Left kidney (tissue), 2 donors: ENCODE results near the gene OGFOD1. TPM values are rescaled to one million over a fixed set of nuclear protein-coding genes. Genes with fewer than 3 reads are reported as not detected.

Experiments used
- DNase-seq: peaks from one replicate; pipeline ENCODE4 v3.0.0-alpha.2; 2013
- polyA plus RNA-seq: library from polyadenylated mRNA; unstranded; fragments of 120-200 nt; gene quantifications from one replicate; pipeline ENCODE4 v1.2.1, GENCODE V29; 2013; ENCODE audit not compliant: insufficient read length

Gene OGFOD1
- polyA plus RNA-seq, 1 donor: 42.2 TPM

DNA sequence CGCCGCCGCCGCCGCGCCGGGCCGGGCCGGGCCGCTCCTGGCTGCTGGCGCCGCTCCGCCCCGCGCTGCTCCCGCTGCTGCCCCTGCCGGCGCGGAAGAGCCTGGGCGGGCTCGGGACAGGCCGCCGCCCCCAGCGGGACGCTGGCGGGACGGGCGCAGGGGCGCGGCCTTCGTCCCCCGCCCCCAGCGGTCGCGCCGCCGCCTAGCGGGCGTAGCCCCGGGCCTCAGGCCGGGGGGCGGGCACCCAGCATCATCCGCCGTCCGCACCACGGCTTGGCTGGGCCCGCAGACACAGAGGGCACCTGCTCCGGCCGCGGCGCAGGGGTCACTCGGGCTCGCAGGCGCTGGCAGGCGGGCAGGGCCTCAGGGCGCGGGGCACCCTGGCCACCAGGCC, 25.9 kb upstream of the OGFOD1 start, which contains the start of gene AMFR:
TSS of gene AMFR (minus strand) at position 107 of the 394 bp plus-strand sequence. CDS start 218 bp downstream, outside the sequence.
- peak; percentile 62 for DNase-seq

DNA sequence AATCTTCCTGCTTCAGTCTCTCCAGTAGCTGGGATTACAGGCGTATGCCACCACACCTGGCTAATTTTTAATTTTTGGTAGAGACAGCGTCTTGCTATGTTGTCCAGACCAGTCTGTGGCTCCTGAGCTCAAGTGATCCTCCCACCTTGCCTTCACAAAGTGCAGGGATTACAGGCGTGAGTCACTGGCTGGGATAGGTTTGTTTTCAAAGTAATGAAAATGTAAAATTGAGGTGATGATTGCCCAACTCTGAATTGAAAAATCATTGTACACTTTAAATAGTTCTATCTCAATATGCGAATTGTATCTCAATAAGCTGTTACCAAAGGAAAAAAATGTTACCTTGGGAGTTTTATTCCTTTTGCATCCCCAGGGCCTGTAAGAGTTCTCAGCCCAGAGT, 24.8 kb upstream of the OGFOD1 start:
- DNase-seq: no peak

DNA sequence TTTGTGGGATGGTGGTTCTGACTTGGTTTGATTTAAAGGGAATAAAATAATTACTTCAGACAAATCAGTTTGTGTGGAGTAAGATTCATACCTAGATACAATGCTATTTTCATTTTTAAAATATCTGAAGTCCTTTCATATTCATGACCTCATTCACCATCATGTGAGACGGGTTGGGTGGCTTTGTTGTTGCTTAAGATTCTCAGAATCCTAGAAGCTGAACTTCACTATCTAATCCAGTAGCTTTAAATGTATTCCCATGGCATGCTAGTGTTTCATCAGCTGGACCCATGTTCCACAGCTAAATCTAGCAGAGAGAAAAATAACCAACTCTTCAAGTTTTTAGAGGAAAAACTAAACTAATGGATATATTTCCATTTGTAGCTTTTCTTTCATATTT, 23.3 kb upstream of the OGFOD1 start:
- DNase-seq: no peak

DNA sequence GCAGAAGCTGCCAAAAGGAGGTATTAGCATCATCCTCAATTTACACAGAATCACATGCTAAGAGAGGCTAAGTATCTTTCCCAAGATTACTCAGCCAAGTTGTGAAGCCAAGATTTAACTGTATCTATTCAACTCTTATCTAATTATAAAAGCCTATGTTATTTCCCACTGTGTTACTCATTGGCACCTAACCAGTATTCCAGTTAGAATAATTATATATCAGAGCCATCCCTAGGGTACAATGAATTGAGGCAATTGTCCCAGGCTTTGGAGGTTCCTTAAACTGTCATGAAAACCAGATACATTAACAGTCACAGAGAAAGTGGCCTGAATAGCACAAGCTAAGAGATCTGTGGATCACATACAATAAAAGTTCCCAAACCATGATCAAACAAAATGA, 15.1 kb upstream of the OGFOD1 start:
- DNase-seq: no peak

DNA sequence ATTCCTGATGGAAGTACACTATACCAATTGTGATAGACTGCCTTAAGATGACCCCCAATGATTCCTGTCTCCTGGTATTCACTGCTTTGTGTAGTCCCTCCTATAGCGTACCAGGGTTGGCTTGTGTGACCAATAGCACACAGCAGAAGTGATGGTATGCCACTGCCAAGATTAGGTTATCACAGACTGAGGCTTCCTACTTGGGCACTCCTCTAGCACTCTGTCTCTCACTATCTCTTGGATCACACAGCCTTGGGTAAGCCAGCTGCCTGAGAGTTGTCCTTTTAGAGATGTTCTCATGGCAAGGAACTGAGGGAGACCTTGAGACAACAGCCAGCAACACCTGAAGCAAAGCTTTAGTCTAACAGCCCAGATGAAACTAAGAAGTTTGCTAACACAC, 13.3 kb upstream of the OGFOD1 start:
- DNase-seq: no peak

DNA sequence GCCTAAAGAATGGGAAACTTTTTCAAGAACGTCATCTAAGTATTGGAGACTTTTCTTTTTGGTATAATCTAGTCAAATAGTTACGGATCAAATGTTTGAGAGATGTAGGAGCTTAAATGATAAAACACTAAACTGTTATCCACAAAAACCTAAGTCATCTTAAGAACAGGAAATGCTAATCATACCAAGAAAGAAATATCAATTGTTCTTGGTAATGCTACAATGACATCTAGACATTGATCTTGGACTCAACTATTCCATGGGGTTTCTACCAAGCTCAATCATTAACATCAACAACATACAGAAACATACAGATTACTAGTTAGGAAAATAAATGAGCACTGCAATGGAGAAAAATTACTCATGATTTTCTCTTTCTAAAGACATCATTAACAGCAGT, 4.1 kb upstream of the OGFOD1 start:
- no peak for DNase-seq

DNA sequence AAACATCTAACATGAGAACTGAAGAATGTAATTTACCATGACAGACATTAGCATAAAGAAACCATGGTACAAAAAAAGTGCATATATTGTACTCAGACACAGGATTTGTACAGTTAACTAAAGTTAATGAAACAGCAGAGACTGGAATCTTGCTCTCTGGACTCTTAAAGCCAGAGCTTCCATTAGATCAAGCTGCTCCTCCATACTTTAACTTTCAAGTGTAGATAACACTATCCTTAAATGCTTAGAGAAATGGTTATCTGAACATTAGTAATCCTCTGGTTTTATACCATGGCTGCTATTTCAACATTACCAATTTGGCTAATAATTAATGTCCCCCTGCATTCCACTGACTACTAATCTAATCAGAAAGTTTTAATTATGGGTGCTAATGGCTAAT, 3.3 kb upstream of the OGFOD1 start:
- DNase-seq: no peak

DNA sequence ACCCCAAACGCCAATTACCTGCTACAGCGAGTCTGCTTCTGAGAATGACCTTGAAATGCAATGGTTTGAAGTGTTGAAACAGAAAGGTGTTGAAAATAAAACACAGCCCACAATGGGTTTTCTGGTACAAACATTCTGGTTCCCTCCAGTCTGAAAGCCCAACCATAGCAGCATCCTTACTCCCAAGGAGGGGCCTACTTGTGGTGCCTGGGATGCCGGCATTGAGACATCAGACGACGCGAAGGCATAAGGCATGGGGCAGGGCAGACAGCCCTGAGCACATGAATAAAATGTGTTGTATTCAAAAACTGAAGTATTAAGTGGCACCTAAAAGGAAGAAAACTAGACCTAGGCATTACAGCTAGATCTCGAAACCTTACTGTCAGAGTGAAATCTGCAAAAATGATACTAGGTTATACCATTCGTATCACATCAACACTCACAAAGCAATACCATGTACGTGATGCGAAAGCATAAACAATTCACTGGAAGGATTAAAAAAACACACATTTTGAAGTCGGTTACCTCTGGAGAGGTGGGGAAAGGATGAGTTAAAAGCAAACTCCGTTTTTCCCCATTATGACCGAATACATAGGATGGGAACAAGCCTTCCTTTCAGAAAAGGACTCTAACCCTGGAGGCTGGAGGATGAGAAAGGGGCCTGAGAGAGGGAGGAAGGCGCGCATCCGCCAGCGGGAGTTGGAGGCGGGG, 924 bp upstream of the OGFOD1 start:
- peak; percentile 7 for DNase-seq

DNA sequence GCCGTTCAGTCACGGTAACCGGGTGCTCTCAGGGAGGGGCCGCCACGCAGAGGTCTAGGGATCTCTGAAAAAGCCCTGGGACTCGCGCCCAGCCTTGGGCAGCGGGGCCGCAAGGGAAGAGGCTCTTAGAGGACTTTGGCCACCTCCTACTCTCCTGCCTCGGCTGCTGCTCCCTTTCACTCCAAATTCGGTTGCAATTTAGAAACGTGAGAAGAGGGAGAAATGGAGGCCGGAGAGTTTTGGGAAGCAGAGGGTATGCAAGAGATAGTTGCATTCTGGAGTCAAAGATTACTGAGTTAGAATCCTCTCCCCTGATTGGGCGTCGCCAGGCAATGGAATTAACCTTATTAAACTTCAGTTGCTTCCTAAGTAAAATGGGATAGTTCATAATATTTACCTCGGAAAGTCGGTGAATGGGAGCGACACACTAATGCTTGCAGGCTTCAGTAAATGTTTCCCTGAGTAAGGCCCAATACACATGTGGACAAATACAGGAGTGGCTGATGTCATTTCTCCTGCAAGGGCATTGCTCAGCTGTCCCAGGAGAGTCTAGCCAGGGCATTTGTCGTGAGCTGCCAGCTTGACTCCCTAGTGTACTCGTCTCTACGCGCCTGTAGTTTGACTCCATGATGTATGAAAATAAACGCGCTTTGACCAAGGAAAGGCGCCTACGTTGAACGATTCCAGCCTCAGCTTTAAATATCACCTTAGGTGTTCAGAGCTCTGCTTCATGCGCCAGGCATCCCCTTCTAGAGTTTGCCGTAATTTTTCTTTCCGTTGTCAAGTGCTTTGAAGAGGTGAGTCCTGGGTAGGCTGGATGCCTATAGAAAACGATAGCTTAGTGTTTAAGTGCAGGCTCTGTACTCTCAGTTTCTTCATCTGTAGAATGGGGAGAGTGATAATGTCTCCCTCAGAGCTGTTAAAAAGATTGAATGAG, 667 bp downstream of the OGFOD1 start:
- DNase-seq: peak; percentile 19

DNA sequence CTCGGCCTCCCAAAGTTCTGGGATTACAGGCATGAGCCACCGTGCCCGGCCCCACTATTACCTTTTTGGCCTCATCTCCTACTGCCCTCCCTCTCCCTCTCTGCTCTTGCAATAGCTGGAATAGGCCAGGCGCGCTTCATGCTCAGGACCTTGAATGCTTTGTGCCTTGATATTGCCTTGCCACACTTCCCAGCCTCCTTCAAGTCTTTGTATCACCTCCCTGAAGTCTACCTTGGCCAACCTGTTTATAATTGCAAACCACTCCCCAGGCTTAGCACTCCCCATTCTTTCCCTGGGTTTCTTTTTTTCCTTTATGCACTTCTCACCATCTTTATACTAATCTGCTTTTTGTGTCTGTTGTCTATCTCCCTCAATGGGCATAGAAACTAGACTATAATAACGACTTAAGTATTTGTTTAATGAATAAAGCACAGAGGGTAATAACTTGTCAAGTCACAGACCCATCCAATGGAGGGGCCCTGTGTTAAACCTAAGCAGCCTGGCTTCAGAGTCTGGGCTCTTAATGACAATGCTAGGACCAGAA, 6.6 kb downstream of the OGFOD1 start:
- DNase-seq: no peak

DNA sequence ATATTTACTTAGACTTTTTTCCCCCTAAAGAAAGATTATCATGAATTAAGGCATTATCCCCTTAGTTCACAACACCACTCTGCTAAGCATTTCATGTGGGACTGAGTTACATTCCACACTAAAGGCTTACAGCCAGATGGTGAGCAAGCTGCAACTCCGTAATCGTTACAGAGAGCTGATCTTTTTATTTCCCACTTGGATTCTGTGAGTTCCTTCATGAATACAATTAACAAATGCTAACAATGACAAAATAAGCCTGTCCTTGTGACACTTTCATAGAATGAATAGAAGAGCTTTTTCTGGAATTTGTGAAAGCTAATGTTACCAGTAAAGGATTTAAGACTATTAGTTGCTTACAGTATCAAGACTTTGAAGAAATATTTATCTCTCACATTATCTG, 8.7 kb downstream of the OGFOD1 start:
- no peak for DNase-seq

DNA sequence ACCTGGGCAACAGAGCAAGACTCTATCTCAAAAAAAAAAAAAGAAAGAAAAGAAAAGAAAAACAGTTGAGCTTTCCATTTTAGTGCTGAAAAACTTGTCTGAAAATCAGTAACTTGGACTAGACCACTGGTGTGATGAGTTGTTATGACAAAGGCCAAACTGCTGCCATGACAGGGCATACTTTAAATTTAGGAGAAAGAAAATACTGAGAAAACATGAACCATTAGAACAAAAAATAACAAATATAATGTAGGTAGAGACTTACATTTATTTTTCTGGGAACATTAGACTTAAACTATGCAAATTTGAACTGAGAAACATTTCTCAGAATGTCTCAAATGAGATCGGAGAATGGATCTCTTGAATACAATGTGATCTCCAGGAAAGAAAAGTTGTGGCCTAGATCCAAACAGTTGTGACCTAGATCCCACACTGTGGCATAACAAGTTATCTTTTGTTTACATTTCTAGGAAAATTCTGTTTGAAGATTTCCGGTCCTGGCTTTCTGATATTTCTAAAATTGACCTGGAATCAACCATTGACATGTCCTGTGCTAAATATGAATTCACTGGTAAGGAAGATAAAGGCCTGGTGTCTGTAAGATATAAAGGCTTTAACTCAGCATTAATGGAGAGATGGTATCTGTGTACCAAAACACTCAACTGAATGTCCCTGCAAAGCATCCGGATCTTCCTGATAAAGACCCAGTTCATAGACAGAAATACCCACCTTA, 10.9 kb downstream of the OGFOD1 start:
- no peak for DNase-seq

DNA sequence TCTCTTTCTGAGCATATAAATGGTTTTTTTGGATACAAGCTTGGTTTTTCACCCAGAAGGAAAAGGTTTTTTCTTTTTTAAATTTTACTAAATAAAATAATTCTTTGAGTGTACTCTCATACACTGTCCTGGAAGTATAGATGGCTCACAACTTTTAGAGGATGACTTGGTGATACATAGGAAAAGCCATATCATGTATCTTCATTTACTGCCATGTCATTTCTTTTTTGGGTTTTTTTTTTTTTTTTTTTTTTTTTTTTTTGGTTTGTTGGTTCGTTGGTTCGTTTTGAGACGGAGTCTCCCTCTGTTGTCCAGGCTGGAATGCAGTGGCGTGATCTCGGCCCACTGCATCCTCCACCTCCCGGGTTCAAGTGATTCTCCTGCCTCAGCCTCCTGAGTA, 11.8 kb downstream of the OGFOD1 start:
- DNase-seq: no peak

DNA sequence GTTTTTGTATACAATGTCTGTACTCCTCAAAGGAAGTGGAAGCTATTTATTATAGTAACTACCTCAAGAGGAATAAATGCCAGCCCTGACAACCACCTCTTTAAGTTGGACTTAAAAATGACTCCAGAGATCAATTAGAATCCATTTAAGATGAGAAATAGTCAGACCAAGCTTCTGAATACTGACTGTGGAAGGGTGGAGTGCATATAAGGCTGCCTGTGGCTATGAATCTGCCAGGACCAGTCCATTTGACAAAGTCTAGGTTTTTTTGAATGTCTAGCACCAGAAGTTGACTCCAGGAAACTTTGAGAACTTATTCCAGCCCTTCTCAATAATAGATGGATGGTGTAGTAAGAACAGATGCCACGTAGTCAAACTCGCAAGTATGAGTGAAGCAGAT, 15.0 kb downstream of the OGFOD1 start:
- no peak for DNase-seq

DNA sequence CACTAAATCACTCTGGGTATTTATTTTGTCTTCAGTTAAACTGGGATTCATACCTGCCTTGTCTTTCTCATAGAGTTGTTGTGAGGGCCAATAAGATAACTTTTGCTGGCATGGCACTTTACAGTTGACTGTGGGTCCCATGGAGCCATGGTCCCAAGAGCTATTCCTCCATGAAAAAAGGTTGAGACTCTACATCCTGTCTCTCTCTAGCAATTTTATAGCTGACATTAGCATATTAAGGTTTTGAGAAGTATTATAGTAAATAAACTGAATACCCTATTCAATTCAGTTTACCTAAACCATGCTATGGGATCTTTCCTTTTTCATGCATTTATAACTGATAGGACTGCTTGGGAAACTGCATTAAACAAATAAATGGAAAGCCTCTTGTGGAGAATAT, 17.4 kb downstream of the OGFOD1 start:
- DNase-seq: no peak

DNA sequence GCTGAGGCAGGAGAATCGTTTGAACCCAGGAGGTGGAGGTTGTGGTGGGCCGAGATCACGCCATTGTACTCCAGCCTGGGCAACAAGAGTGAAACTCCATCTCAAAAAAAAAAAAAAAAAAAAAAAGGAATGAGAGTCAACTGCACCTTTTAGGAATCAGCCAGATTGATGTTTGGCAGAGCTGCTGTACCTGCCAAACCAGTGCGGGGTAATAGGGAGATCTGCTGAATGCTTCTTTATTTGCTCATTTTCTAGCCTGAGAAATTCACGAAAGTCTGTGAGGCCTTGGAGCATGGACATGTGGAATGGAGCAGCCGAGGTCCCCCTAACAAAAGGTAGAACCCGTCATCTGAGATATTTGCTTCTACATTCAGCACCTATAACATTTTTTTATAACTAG, 18.4 kb downstream of the OGFOD1 start:
- no peak for DNase-seq

DNA sequence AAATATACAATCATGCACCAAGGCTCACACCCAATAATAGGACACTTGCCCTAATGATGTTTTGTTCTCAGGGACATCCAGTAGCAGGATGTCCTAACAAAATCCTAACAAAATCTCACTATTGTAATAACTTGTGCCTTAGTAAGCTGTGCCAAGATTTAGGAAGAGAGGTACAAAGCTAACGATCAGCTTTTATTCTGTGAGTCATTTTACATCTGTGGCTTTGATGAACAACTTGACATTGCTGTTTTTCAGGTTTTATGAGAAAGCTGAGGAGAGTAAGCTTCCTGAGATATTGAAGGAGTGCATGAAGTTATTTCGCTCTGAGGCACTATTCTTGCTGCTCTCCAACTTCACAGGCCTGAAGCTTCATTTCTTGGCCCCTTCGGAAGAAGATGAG, 18.9 kb downstream of the OGFOD1 start:
- DNase-seq: no peak

DNA sequence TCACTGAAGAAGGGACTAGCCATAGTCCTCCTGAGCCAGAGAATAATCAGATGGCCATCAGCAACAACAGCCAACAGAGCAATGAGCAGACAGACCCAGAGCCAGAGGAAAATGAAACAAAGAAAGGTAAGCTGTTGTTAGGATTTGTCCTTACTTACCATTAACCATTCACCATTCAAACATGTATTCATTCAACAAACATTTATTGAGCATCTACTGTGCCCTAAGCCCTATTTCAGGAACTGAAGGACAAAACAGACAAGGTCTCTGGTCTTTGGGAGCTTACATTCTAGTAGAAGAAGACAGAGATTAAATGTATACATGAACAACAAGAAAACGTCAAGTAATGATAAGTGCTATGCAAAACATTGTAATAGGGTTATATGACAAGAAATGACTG, 19.3 kb downstream of the OGFOD1 start:
- no peak for DNase-seq

DNA sequence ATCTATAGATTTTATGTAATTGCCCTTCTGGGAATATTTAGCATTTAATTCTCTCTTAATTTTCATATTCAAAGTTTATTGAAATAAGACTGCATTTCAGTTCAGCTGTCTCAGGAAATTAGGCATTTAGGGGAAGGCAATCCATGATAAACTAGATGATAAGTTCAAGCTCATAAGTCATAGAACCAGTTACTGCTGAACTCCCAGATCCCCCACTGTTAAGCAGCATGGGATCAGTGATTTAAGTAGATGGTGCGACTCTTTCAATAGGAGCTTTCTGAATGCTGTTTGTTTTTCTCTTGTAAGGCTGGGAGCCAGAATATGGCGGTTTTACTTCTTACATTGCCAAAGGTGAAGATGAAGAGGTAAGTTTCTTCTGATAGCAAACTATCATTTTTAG, 23.8 kb downstream of the OGFOD1 start:
- no peak for DNase-seq

DNA sequence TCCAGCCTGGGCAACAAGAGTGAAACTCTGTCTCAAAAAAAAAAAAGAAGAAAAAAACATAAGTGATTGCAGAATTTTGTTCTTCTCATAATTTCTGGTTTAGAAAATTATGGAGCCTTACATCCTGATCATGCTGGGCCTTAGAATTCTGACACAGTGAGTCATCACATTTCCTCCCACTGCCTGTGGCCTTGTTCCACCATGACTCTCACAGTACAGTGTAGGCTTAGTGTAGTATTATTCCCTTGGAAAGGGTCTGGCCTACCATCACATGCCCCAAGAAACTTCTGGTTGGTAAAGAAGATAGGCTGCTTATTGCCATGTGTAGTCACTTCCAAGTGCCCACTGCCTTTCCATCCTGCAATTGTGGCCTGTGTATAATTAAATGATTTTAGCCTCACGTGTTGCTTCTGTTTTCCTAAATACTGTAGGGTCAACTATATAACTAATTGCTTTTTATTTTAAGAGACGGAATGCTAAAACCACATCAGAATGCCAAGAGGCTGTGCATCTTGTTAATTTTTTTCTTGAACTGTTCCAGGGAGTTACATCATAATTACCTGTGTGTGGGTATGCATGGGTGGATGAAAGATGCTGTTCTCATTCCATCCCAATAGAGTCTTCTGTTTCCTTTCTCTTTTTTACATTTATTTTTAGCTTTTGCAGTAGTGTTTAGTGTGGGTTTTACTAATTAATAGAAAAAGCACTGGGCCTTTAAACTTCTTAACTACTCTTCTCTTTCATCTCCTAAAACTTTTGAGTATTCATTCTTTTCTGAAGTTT, 25.9 kb downstream of the OGFOD1 start:
- no peak for DNase-seq

DNA sequence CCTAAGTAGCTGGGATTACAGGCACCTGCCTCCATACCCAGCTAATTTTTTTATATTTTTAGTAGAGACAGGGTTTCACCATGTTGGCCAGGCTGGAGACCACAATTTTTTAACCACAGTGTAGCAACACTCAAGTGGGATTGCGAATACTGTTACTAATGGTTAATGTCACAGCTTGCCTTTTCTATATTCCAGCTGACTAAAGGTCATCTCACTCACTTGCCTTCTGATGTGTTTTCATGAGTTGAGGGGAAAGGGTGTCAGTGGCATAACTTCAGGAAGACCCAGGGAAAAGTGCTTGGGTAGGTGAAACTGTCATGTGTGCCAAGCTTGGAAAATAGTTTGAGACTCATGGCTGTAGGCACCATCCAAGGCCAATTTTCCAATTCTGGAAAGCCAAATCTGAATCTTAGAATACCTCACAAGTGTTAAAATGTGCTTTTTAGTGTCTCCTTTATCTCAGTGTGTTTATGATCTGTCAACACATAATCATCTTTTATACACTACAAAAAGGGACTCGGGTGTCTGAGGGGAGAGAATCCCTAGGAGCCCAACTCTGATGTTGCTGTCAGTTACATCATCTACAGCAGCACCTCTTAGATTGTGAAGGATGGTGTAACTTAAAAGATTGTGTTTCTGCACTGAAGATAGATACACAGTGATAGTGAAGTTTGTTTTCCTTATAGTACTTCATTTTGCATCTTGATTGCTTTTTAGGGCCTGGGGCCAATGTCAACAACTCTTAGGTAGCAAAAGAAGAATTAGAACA, 27.1 kb downstream of the OGFOD1 start:
- no peak for DNase-seq
